ENCODE results near the gene LRP1-AS. TPM values are rescaled to one million over a fixed set of nuclear protein-coding genes. Genes with fewer than 3 reads are reported as not detected.
"Not testable (repeated sequence)": the region's sequence is repeated elsewhere in the genome, so short reads cannot be mapped to it uniquely, and the experiment has no call there.

LRP1-AS gene
- total RNA-seq, 1 experiment from 2014 or later, result not detected

GRCh38 chr12:57139796-57140649, 7.4 kb downstream of the LRP1-AS start:
- DNase-seq (ENCODE audit: low read depth), result no peak

GRCh38 chr12:57138526-57139272, 8.7 kb downstream of the LRP1-AS start:
- no peak for DNase-seq (ENCODE audit: low read depth)

- no peak for DNase-seq (ENCODE audit: low read depth)
Observed at GRCh38 chr12:57135527-57136326, 11.7 kb downstream of the LRP1-AS start.

- no peak for DNase-seq (ENCODE audit: low read depth)
Observed at GRCh38 chr12:57134949-57135348, 12.5 kb downstream of the LRP1-AS start.

DNA sequence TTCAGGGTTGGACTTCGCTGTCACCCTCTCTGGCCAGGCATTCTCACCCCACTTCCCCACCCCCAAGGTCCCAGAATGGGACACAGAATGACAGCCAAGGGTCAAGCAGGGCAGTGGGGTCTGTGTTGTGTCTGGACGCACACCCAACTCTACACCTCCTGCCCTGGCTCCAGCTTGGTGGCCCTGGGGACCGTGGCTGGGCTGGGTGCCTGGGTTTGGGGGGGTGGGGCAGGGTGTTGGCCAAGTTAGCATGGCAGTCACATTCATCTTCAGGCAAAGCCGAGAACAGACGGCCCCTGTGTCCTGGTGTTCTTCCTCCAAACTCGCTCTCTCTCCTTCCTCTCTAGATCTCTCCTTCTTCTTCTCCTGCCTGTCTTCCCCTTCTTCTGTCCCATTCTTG, 13.5 kb downstream of the LRP1-AS start:
- DNase-seq (ENCODE audit: low read depth), result no peak

GRCh38 chr12:57133013-57133569, 14.3 kb downstream of the LRP1-AS start:
- peak; percentile 57 for DNase-seq (ENCODE audit: low read depth)

DNA sequence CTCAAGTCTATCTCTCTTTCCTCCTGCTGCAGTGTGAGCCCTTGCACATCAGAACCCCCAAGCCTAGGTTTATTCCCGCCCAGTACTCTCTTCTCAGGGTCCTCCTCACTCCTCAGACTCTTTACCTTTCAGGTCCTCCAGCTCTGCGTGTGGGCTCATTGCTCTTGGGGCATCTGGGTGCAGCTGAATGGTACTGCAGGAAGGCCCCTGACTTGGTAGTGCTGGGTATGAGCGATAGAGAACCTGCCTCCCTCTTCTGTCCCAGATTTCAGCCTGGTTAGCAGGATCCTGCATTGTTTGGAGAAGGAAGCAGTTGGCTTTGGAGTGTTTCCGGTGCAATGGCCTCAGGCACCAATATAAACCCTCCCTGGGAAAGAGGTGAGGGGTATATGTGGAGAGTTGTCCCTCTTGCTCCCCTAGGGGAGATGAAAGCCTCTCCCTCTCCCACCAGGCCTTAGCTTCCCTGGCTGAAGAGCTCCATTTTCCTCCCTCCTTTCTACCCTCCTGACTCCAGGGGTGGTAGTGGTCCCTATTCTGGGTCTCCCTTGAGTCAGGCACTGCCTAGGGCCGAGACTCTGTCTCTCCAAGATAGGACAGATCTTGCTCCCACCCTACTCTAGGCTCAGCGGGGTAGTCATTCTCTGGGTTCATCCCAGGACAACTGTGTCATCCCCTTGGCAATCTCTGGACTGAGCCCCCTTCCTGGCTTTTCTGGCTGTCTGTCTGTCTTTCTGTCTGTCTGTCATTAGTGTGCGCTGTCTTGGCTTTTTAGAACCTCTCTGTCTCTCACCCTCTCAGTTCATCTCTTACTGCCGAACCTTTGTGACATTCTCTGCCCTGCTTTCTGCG, 15.3 kb downstream of the LRP1-AS start:
- peak; percentile 41 for DNase-seq (ENCODE audit: low read depth)

DNA sequence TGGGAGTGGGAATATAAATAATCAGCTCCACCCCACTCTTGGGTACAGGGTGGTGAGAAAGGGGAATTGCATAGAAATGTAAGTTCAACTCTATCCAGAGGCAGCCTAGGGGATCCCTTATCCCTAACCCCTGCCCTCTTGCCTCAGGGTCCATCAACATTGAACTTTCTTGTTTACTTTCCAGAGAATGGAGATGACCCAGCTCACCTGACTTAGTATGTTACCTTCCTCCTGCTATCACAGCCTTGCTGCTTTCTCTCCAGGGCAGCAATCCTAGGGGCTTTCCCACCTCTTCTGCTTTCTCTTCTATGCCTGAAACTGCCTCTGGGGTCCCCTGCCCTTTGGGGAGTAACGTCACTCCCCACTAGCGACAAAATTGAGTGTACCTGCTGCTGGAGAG, 16.5 kb downstream of the LRP1-AS start:
- no peak for DNase-seq (ENCODE audit: low read depth)

DNA sequence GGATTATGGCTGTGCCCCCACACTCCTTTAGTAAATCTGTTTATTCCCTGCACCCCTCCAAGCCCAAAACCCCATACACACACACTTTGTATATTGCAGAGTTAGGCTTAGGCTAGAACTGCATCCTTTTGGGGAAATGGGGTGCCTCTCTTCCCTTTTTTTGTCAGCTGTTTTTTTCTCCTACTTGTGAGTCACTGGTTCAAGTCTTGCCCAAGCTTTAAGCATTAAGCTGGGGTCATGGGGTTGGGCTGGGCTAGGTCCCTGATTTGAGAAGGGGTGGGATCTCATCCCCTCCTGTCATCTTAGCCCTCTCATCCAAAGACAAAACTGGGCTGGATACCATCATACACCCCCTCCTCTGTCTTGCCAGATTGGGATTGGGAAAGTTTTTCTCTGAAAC, 17.5 kb downstream of the LRP1-AS start:
- no peak for DNase-seq (ENCODE audit: low read depth)

DNA sequence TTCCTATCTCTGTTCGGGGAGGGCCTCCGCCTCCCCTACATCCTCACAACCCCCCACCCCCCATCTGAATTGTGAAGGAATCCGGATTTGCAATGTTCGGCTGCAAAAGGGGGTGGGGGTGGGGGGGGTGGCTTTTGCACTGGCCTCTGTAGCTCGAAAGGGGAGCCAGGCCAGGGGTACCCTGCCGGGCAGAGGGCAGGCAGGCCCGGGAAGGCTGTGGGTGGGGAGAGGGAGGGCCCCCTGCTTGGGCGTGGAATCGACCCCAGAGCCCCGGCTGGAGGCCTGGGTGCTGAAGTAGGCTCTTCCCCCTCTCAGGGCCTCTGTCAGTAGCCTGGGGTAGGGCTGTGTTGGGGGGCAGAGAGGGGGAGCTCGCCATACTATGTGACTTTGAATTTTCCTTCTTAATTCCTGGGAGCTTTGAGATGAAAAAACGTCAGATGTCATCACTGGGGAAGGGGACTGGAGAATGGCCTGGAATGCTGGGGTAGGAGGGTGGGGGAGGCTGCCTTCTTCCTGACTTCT, 18.0 kb downstream of the LRP1-AS start:
- no peak for DNase-seq (ENCODE audit: low read depth)

GRCh38 chr12:57128519-57129247, 18.7 kb downstream of the LRP1-AS start:
- DNase-seq (ENCODE audit: low read depth), result no peak

DNA sequence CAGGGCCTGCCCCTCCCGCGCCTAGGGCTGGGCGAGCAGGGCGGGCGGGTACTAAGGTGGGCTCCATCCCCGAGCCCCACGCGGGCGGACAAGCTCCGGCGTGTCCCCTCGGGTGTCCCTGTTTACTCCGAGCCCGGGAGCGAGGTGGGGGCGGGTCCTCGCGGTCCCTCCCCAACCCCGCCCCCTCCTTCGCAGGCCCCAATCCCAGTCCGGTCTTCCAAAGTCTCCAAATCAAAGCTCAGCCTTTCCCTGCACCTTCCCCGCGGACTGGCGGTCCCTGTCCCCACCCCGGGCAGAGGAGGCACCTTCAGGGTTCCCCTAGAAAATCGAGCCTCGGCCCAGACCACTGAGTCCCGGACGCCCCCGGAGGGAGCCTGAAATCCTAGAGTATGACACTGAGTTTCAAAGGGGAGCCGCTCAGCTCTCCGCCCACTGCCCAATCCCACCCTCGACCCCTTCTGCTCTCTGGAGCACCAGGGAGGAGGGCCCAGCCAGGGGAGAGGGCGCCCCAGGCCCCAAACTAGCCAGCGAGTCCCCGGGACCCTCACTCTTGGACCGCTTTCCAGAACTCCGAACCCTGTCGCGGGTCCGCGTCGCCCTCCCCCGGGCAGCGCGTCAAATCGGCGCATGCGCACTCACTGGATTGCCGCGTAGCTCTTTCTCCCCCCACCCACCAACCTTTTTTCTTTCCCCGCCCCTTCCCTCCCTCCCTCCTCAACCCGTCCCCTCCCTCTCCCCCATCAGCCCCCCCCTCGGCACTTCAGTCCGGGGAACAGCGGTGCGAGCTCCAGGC, 19.5 kb downstream of the LRP1-AS start, which contains the start of gene LRP1:
Gene LRP1 (plus strand): TSS at position 758 of the 793 bp plus-strand sequence. CDS start 482 bp downstream, outside the sequence.
- peak; percentile 82 for DNase-seq (ENCODE audit: low read depth)

DNA sequence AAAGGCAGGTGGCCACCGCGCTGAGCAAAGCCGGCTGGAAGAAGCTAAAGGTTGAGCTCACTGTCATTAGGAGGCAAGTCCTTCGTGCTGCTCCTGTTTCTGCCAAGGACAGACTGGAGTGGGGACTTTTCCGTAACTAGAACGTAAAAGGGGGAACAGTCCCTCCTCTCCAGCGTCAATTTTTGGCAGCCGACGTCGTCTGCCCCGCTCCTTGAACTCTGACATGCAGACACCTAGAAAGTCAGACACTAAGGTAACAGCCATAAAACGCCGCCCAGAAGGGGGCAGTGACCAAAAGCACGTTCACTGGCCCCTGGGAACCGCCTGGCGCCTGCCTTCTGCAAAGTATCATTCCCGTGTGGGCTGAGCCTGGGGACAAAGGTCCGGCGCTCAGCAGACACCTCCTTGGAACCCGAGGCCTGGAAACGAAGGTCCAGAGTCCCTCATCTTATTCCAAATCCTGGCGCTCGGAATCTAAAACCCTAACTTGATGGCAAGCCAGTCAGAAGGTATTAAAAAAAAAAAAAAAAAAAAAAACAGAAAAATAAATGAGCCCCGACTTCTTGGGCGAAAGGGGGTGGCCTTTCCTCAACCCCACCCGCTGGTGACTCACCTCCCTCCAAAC, 20.2 kb downstream of the LRP1-AS start:
- DNase-seq (ENCODE audit: low read depth), result peak; percentile 63

- no peak for DNase-seq (ENCODE audit: low read depth)
Observed at GRCh38 chr12:57126561-57126960, 20.9 kb downstream of the LRP1-AS start.

- no peak for DNase-seq (ENCODE audit: low read depth)
Observed at GRCh38 chr12:57126061-57126460, 21.4 kb downstream of the LRP1-AS start.

DNA sequence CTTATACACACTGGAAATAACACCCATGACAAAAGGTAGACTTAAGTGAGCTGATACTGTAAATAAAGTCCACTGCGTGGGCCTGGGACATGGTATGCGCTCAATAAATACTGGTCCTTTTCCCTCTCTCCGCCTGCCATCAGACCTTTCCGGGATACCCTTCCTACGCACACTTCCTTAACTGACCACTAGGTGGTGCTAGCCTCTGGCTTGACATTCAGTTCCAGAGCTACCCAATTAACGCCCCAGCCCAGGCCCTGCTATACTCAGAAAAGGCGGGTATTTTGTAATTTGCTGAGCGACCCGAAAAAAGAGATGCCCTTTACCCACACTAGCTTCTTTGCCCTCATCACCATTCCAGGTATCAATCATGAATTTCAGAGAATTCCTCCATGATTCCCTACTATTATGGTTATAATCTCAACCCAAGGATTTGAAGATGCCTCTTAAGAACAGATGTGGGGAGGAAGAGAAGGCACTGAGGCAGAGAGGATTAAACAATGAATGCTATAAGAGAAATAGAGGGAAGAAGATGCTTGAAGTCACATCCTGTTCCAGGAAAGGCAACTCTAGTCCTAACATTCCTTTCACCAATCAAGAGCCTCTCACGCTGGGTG, 23.1 kb downstream of the LRP1-AS start:
- peak; percentile 69 for DNase-seq (ENCODE audit: low read depth)

GRCh38 chr12:57123813-57124212, 23.6 kb downstream of the LRP1-AS start:
- DNase-seq (ENCODE audit: low read depth), result no peak

- DNase-seq (ENCODE audit: low read depth), result not testable (repeated sequence)
Observed at GRCh38 chr12:57120718-57121117, 26.7 kb downstream of the LRP1-AS start.
